ENCODE measurements around the gene DMPK. TPM values are rescaled to one million over a fixed set of nuclear protein-coding genes. Genes with fewer than 3 reads are reported as not detected.
"Not testable (repeated sequence)": the region's sequence is repeated elsewhere in the genome, so short reads cannot be mapped to it uniquely, and the experiment has no call there.

DMPK gene
- total RNA-seq, 1 experiment from 2014 or later, result 45.7 TPM

DNA sequence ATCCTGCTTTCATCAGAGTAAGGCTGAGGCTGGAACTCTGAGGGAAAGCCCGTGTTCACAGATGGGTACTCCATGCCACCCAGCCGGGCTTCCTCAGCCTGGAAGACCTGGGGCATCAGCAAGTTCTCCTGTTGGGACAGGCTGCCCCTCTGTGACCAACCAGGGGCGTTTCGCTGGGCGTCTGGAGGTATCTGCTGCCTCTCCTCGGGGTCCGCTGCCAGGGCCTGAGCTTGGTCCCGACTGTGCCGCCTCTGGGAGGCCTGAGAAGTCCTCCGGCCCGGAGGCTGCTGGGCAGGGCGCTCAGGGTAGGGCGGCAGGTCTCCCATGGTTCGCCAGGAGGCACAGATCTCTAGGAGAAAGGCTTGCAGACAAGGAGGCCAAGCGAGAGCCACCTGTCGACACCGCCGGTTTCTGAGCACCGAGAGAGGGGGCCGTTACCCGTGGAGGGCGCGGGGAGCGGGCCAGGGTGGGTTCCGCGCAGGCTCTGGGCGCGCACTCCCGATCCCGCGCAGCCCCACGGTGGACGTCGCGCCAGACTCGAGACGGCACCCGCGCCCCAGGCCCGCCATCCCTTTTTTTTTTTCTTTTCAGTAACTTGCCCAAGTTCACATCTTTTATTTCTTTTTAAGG, 32.7 kb upstream of the DMPK start, which contains the start of gene RSPH6A:
RSPH6A (minus strand) TSS at position 458 of the 630 bp plus-strand sequence; CDS start at position 326, 132 bp downstream.
- DNase-seq (ENCODE audit: low spot score), result no peak

DNA sequence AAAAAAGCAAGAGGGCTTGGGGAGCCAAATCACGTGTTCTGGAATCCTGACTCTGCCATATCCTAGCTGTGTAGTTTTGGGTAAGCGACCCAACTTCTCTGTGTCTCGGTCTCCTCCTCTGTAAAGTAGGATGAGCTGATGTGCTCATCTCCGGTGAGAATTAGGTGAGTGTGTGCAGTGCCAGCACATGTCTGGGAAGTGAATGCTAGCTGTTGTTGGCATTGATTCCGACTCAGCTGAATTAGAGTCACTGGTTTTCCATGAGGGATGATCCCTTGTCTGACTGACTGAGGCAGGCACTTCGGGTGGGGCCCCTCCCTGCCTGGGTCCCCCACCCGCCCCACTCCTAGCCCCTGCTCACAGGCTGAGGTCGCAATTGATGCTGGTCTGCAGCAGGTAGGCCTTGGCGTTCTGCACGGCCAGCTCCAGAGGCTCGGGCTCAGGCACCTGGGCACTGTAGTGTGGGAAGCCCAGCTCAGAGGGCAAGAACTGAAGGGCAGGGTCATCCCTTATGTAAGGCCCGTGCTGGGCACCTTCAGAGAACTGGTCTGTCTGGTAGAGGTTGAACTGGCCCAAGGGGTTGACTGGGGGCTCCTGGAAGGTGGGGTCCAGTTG, 32.0 kb upstream of the DMPK start:
- no peak for DNase-seq (ENCODE audit: low spot score)

DNA sequence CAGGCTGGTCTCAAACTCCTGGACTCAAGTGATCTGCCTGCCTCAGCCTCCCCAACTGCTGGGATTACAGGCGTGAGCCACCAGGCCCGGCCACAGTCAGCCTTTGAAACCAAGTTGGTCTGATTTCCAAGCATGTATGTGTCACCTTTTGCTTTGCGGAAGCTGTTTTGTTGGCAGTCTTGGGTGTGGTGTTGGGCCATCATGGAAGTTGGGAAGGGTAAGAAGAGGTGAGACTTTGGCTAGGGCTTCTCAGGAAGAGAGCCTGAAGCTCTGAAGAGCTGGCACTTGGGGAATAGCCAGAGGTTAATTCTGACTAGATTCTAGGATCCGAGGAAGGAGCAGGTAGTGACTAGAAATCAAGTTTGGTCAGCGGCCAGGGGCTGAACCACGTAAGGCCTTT, 30.0 kb upstream of the DMPK start:
- DNase-seq (ENCODE audit: low spot score), result no peak

DNA sequence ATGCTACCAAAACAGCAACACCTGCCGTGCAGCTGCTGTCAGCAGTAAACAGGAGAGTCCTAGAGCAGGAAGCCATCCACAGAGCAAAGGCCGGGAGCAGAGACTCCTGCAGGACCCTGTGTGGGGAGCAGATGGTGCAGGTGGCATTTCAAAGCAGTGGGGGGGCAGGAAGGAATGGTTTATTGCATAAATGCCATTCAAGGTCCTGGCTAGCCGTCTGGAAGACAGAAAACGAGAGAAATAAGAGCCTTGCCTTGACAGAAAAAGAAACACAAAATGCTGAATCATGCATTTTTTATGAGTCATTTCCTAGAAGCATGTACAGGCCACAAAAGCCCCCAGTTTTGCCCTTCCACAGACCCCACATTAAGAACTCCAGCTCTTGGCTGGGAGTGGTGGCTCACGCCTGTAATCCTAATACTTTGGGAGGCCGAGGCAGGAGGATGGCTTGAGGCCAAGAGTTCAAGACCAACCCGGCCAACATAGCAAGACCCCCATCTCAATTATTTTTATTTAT, 27.4 kb upstream of the DMPK start:
- no peak for DNase-seq (ENCODE audit: low spot score)

DNA sequence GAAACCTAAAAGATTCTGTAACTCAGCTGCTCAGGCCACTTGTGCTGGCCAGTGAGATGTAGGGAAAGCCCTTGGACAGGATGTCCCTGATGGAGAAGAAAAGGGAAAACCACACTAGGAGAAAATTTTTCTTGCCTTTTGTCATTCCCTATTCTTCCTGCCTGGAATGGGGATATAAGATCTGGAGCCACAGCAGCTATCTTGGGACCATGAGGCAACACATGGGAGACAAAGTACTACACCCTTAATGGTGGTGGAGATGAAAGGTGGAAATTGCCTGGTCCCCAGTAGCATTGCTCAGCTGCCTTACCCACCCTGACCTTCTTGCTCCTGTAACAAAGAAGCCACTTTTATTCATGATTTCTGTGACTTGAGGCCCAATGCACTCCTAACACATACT, 23.4 kb upstream of the DMPK start:
- DNase-seq (ENCODE audit: low spot score), result no peak

DNA sequence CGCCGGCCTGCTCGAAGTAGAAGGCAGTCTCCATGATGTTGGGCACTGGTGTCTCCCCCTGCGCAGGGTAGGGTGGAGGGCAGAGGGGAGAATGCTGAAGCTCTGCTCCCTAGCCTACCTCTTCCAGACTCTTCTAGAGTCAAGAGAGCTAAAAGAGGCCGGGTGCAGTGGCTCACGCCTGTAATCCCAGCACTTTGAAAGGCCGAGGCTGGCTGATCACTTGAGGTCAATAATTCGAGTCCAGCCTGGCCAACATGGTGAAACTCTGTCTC, 22.6 kb upstream of the DMPK start:
- DNase-seq (ENCODE audit: low spot score), result no peak

DNA sequence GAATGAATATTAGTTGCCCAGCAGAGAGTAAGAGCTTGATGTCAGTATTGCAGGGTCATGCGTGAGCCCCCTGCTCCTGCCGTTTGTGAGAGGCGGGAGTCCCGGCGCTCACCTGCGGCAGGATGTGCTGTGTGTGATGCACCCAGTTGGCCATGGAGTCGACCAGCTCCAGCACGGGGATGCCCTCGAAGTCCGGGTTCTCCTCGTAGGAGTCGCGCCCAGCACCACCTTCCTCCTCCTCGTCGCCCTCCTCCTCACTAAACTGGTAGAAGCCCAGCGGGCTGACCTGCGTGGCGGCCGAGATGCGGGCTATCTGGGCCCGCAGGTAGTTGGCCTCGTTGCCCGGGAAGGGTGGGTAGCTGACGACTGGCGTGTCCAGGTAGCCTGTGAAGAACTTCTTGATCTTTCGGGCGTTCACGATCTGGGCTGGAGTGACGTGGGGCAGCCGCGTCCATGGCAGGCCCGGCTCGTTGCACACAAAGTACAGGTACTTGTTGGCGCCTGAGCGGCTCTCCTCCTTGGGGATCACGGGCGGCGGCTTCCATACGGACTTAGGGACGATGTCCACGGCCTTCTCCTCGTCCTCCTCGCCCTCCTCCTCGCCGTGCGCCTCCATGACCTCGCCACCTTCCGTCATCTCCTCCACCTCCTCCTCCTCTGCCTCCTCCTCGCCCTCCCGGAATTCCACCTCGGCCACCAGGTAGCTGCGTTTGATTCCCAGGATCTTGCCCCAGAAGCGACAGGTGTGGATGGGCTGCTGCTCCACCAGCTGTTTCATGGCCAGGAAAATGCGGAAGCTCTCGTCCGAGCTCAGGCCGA, 22.1 kb upstream of the DMPK start:
- no peak for DNase-seq (ENCODE audit: low spot score)

DNA sequence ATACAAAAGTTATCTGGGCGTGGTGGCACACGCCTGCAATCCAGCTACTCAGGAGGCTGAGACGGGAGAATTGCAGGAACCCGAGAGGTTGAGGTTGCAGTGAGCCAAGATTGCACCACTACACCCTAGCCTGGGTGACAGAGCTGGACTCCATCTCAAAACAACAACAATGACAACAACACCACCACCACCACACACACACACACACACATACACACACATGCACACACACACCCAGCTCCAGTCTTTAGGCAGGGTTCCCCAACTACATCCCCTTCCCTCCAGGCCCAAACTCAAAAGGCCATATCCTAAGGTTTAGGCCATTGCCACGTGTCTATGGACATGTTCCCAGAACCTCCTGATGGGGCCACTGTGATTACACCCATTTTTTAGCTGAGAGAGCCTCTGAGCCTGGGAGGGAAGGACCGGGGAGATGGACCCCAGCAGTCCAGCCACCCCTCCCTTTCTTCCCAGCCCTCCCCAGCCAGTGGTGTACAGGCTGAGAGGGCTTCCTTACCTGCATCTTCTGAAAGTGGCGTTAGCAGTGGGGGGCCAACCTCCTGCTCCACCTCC, 19.4 kb upstream of the DMPK start:
- no peak for DNase-seq (ENCODE audit: low spot score)

DNA sequence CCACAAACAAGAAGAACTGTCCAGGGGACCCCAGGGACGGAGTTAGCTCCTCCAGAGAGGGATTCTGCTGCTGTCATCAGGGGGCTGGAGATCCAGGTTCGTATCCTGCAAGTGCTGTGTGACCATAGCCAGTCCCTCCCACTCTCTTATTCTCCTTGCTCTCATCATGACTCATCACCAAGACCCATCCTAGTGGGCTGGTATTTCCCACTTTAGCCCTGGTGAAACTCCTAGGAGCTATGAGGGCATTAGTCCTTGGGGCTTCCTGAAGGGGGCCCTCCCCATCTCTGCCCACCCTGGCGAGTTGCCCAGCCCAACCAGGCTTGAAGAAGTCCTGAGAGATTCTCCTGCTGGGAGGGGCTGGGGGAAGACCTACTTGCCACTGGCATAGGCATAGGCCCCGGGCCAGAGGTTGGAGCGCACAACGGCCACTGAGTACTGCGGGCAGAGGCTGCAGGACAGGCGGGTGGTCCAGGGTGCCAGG, 17.8 kb upstream of the DMPK start:
- no peak for DNase-seq (ENCODE audit: low spot score)

DNA sequence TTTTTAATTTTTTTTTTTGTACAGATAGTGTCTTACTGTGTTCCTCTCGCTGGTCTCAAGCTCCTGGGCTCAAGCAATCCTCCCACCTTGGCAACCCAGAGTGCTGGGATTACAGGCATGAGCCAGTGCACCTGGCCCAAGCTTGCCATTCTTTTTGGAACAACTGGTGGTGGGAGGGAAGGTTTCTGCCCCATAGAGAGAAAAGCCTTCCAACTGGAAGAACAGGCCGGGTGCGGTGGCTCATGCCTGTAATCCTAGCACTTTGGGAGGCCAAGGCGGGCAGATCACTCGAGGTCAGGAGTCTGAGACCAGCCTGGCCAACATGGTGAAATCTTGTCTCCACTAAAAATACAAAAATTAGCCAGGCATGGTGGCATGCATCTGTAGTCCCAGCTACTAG, 17.3 kb upstream of the DMPK start:
- not testable (repeated sequence) for DNase-seq (ENCODE audit: low spot score)

DNA sequence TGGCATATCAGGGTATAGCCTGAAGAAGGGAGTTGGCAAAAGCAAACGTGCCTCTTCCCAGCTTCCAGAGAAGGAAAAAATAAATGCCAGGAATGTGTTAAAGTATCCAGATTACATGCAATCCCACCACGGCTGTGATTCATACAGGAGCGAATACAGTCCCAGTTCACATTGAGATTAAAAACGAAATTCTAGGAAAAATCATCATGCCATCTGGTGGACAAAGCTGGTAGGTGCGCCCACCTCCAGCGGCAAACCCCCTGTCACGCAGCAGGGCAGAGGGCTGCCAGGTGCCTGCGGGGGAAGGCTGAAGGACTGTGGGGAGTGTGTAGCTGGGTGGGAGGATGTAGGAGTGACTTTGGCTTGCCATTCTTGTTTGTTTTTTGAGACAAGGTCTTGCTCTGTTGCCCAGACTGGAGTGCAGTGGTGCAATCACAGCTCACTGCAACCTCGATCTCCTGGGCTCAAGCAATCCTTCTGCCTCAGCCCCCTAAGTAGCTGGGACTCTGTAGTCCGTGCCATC, 16.8 kb upstream of the DMPK start:
- peak; percentile 85 for DNase-seq (ENCODE audit: low spot score)

DNA sequence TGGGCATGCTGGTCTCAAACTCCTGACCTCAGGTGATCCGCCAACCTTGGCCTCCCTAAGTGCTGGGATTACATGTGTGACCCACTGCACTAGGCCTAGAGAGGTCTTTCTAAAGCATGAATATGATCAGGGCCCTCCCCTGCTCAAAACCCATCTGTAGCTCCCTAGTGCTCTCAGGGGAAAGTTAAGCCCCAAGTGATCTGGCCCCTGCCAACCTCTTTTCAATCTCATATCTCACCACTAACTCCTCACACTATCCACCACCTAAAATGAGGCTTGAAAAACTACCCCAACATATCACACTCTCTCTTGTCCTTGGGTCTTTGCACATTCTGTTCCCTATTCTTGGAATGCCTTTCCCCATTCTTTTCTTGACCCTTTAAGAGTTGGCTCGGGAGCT, 12.3 kb upstream of the DMPK start:
- no peak for DNase-seq (ENCODE audit: low spot score)

DNA sequence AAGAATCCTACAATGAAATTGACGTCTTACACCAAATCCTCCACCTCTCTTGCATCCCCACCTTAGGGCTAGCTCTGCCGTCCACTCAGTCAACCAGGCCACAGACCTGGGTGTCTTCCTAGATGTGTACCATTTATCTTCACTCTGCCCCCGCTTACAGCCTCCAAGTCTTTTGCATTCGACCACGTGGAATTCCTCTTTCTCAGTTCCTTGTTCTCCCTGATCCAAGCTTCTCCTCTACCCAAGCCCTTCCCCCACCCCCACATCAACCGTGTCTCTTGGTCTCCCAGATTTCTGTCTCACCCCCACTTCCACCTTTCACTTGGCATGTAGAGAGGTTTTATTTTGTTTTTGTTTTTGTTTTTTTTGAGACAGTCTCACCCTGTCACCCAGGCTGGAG, 11.6 kb upstream of the DMPK start:
- DNase-seq (ENCODE audit: low spot score), result no peak

DNA sequence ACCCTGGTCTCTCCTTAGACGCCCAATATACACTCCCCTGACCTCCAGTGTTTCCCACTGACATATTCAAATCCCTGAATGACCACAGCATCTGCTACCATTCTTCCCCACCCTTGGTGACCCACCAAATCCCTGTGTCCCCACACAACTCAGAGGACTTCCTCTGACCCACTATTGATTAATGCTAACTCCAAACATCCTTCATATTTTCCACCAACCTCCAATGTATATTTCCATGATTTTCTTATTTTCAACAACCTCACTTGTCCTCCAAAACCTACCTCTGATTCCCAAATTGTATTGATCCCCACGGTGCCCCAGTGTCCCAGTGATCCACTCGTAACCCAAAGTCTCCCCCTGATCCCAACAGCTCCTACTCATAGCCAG, 10.9 kb upstream of the DMPK start:
- no peak for DNase-seq (ENCODE audit: low spot score)

DNA sequence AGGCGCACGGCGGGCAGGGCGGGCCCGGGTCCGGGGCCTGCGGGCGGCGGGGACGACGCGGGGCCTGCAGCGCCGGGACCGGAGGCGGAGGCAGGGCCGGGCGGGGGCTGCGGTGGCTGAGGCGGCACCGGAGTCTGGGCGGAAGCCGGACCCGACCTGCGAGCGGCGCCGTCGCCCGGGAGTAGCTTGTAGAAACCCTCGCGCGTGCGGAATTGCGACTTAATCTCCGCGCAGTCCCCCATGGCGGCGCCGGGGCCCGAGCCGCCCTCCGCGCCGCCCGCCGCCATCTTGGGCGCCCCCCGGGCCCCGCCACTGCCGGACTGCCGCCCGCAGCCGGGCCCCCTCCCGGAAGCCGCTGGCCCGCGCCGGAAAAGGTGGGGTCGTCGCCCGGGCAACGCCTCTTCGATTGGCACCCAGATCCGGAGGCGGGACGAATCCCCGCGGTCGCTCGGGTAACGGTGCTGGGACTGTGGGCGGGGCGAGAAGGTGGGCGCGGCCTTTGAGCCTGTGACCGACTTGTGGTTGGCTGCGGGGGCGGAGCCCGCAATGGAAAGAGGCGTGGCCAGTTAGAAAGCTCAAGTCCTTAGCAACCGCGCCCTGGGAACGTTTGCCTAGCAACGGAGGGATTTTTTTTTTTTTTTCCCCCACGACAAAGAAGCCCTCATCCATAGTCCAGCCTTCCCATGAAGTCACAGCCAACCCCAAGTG, 10.3 kb upstream of the DMPK start, which contains the start of gene DMWD:
DMWD (minus strand) TSS at position 376 of the 708 bp plus-strand sequence; CDS start at position 287, 89 bp downstream.
- peak; percentile 100 for DNase-seq (ENCODE audit: low spot score)

DNA sequence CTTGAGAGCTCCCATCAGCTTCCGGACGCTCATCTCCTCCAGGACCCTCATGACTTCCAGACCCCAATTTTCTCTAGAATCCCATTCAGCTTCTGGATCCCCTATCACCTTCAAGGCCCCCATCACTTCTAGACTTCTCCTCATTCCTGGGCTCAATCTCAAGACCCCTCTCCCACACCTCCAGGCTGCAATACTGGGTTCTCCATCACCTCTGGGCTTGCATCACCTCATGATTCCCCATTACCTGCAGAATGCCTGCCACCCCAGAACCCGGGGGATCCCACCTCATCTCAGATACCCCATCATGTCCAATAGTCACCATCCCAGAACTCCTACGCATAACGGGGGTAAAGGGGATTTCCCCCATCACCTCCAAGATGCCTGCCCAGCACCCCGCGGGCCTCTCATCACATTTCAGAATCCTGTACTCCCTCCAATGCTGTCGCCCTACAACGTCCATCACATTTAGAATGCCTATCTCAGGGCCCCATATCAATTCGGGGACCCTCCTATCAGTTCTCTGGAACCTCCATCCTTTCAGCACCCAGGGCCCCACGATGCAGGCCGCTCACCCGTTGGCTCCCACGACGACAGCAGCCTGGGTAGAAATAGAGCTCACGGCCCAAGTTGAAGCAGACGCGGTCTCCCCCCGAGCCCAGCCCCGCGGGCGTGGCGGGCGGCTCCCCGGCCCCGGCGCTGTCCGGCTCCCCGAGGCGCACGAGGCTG, 9.6 kb upstream of the DMPK start:
- DNase-seq (ENCODE audit: low spot score), result no peak

DNA sequence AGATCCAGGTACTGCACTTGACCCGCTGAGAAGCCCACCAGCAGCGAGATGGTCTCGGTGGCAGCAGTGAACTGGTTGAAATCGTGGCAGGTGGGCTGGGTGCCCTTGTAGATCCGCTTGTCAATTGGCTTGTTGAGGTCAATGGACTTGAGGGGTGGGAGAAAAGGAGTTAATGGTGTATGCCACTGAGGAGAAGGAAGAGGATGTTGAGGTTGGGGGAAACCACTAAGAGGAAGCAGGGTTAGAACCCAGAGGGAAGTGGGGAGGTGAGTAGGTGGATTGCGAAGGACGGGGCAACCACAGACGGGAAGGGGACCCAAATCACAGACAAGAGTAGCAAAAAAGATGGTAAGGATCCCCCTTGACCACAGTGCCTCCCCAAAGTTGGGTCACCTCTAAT, 8.7 kb upstream of the DMPK start:
- no peak for DNase-seq (ENCODE audit: low spot score)

DNA sequence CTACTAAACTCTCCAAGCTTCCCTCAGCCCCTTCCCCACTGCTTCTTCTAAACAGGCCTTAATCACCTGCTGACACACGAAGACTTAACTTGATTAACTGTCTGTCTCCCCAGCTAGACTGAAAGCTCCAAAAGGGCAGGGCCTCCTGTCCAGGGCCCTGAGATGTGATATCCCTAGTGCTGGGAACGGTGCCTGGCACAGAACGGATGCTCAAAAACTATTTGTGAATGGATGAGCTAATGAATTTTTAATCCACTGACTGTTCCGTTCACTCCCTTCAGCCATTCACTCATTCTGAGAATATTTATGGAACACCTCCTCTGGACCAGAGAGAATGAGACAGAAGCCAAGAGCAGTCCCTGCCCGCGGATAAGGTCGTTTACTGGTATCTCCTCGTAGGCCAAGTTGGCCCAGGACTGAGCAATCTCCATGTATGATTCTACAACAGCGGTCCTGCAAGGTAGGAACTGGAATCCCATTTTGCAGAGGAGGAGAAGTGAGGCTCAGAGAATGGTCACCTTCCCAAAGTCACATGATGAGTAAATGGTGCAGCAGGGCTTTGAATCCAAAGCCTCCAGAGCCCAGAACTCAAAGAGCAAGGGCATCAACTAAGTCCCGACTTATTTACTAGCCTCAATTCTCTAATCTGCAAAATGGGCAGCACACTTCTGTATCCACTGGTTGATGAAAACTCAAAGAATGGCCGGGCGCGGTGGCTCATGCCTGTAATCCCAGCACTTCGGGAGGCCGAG, 6.9 kb upstream of the DMPK start:
- no peak for DNase-seq (ENCODE audit: low spot score)

DNA sequence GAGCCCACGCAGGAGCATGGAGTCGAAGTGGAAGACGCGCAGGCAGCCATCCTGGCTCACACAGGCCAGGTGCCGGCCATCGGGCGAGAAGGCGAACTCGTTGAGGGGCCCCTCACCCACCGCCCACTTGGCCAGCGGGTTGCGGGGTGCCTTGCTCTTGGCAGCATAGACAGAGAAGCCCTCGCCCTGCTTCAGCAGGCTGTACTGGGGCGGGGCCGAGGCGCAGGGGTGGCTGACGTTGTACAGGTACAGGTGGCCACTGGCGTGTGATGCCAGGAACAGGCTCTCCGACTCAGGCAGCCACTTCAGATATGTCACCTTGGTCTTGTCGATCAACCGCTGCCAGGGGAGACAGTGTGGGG, 4.2 kb upstream of the DMPK start:
- no peak for DNase-seq (ENCODE audit: low spot score)
